Bronchial epithelial cell (primary cell): ENCODE results near the gene USH1C. TPM values are rescaled to one million over a fixed set of nuclear protein-coding genes. Genes with fewer than 3 reads are reported as not detected.

Source experiments
- DNase-seq: peaks from one replicate; pipeline ENCODE4 v3.0.0-alpha.2; 2010; ENCODE audit warnings: low read depth
- FAIRE-seq: peaks from 2 replicates; lab custom pipeline; 2011; peaks lifted over from hg19 to GRCh38; lab: Jason Lieb, UNC
- H3K27me3 ChIP-seq: 2 replicates; pipeline ENCODE4 v1.5.1; 2011; ENCODE audit warnings: low read length; ENCODE audit not compliant: control insufficient read depth, insufficient read depth
- H3K36me3 ChIP-seq: 2 replicates; pipeline ENCODE4 v1.5.1; 2011; ENCODE audit warnings: low read length; ENCODE audit not compliant: control insufficient read depth, insufficient read depth
- H3K4me3 ChIP-seq: 2 replicates; pipeline ENCODE4 v1.5.1; 2011; ENCODE audit warnings: mild to moderate bottlenecking, low read depth, low read length, control low read depth
- CTCF ChIP-seq: IDR thresholded peaks from 2 replicates; pipeline ENCODE4 v1.5.1; 2011; ENCODE audit warnings: mild to moderate bottlenecking, moderate library complexity, low read length, control low read depth, inconsistent platforms; ENCODE audit not compliant: insufficient read depth, severe bottlenecking
- total RNA-seq: library from RNA; depleted of rRNA; stranded (reverse); fragments of >200 nt; gene quantifications from 2 replicates; pipeline ENCODE4 v1.2.1, GENCODE V29; 2014

USH1C gene
- total RNA-seq: not detected in 2 replicates

- no peak for FAIRE-seq
- Histone ChIP-seq H3K4me3 (no peak within 1 kb of the TSS), H3K36me3 (no peaks in the 10 kb centered on the region), H3K27me3 (peaks cover 3% of the 10 kb centered on the region)
- no peak for DNase-seq
- TF ChIP-seq CTCF: no peak
Measured at GRCh38 chr11:17544181-17544622, at the start of gene USH1C. TSS of gene USH1C (minus strand) at chr11:17544416. CDS start at chr11:17544307, 109 bp downstream.

- no peaks in the 10 kb centered on the region for H3K27me3 ChIP-seq
- TF ChIP-seq CTCF: no peak
- no peak for FAIRE-seq
Measured at GRCh38 chr11:17593466-17594245, 49.4 kb upstream of the USH1C start.

GRCh38 chr11:17591293-17591692 lies 47.1 kb upstream of the USH1C start:
- DNase-seq (no peak), FAIRE-seq (no peak)
- no peak for TF ChIP-seq CTCF
- Histone ChIP-seq H3K36me3 (no peaks in the 10 kb centered on the region), H3K4me3 (no peak overlapping the region), H3K27me3 (no peaks in the 10 kb centered on the region)

More at GRCh38 chr11:17593466-17594245, 49.4 kb upstream of the USH1C start:
- Histone ChIP-seq H3K36me3 (no peaks in the 10 kb centered on the region), H3K4me3 (no peak overlapping the region)
- DNase-seq: no peak

GRCh38 chr11:17590463-17590862 lies 46.2 kb upstream of the USH1C start:
- DNase-seq (no peak), FAIRE-seq (peak; percentile 93)
- no peaks in the 10 kb centered on the region for H3K27me3 ChIP-seq
- no peaks in the 10 kb centered on the region for H3K36me3 ChIP-seq
- no peak for TF ChIP-seq CTCF
- no peak overlapping the region for H3K4me3 ChIP-seq

GRCh38 chr11:17588721-17589120 lies 44.5 kb upstream of the USH1C start:
- H3K27me3 ChIP-seq: no peaks in the 10 kb centered on the region
- no peak for TF ChIP-seq CTCF
- H3K4me3 ChIP-seq: no peak overlapping the region
- FAIRE-seq (peak; percentile 60), DNase-seq (no peak)
- H3K36me3 ChIP-seq: no peaks in the 10 kb centered on the region
